Activated CD4-positive, alpha-beta memory T cell treated with anti-CD3 and anti-CD28 coated beads, Interleukin-2, amount 10 ng/mL, durations not matched to agents 7 days and 5 days (primary cell): ENCODE data around the gene EZR. TPM values are rescaled to one million over a fixed set of nuclear protein-coding genes. Genes with fewer than 3 reads are reported as not detected.

ENCODE experiments used
- CTCF ChIA-PET: fragments of 350-600 bp; sonication (Branson Sonifier 250); formaldehyde crosslinking; loops from one replicate; lab custom pipeline; 2021; ENCODE audit warnings: antibody characterized with exemption, inconsistent platforms; lab: Charles Lee
- POLR2A ChIA-PET: fragments of 350-600 bp; sonication (Branson Sonifier 250); formaldehyde crosslinking; loops from one replicate; lab custom pipeline; 2021; ENCODE audit warnings: antibody characterized with exemption; lab: Charles Lee
- DNase-seq: peaks from one replicate; pipeline ENCODE4 v3.0.0-alpha.2; 2020
- H3K27ac Mint-ChIP-seq: one replicate; pipeline ENCODE4 v1.8.0; 2021; ENCODE audit warnings: mild to moderate bottlenecking, mixed read lengths
- H3K27me3 Mint-ChIP-seq: one replicate; pipeline ENCODE4 v1.8.0; 2021; ENCODE audit warnings: mixed read lengths
- H3K36me3 Mint-ChIP-seq: one replicate; pipeline ENCODE4 v1.8.0; 2021; ENCODE audit warnings: low read depth, mixed read lengths
- H3K4me1 Mint-ChIP-seq: one replicate; pipeline ENCODE4 v1.8.0; 2021; ENCODE audit warnings: mixed read lengths
- H3K4me3 Mint-ChIP-seq: one replicate; pipeline ENCODE4 v1.8.0; 2021; ENCODE audit warnings: mild to moderate bottlenecking, mixed read lengths
- H3K9me3 Mint-ChIP-seq: one replicate; pipeline ENCODE4 v1.8.0; 2021; ENCODE audit warnings: mixed read lengths
- total RNA-seq, 2 experiments: library from RNA; stranded (reverse); gene quantifications; one replicate each; pipeline ENCODE4 v1.2.3, GENCODE V29; 2021

Gene EZR
- total RNA-seq, 2 experiments from 2014 or later: 225 to 228 TPM

- Mint-ChIP-seq H3K27ac (no peak overlapping the region), H3K36me3 (peaks cover 3% of the 10 kb centered on the region), H3K4me3 (no peak overlapping the region), H3K9me3 (no peaks in the 10 kb centered on the region), H3K27me3 (peaks cover 6% of the 10 kb centered on the region), H3K4me1 (peaks cover 36% of the 10 kb centered on the region)
- DNase-seq: peak; percentile 90
- CTCF ChIA-PET: interaction anchor here (1.8 to 5.8 kb wide), 3 partner anchors 15 to 156 kb away, joined by 5 to 62 read pairs (median 5); no protein-coding TSS in a partner anchor
- POLR2A ChIA-PET: interaction anchor here (0.6 to 5.7 kb wide), 16 partner anchors 8 to 289 kb away, joined by 3 to 227 read pairs (median 6); partner anchors contain the start of genes EZR and TAGAP
Observed at GRCh38 chr6:158853072-158853879, 34.1 kb upstream of the EZR start.

- peaks cover 6% of the 10 kb centered on the region for H3K27me3 Mint-ChIP-seq
- POLR2A ChIA-PET: interaction anchor here (1.4 to 5.7 kb wide), 5 partner anchors 16 to 191 kb away, joined by 4 to 227 read pairs (median 39); partner anchors contain the start of gene EZR
- peak overlapping the region; percentile 31 for H3K27ac Mint-ChIP-seq
- no peaks in the 10 kb centered on the region for H3K9me3 Mint-ChIP-seq
- CTCF ChIA-PET: interaction anchor here (1.0 to 5.8 kb wide), 3 partner anchors 16 to 157 kb away, joined by 3 to 62 read pairs (median 5); no protein-coding TSS in a partner anchor
- H3K4me1 Mint-ChIP-seq: peaks cover 35% of the 10 kb centered on the region
- H3K36me3 Mint-ChIP-seq: peaks cover 3% of the 10 kb centered on the region
- peak; percentile 42 for DNase-seq
- H3K4me3 Mint-ChIP-seq: no peak overlapping the region
Observed at GRCh38 chr6:158852312-158853071, 33.3 kb upstream of the EZR start.

GRCh38 chr6:158850807-158851115 lies 31.6 kb upstream of the EZR start:
- Mint-ChIP-seq H3K36me3 (peaks cover 3% of the 10 kb centered on the region), H3K27ac (no peak overlapping the region), H3K9me3 (no peaks in the 10 kb centered on the region), H3K4me1 (peaks cover 28% of the 10 kb centered on the region), H3K27me3 (peaks cover 10% of the 10 kb centered on the region), H3K4me3 (no peak overlapping the region)
- ChIA-PET CTCF (interaction anchor here (5.8 kb wide), 1 partner anchor 17 kb away, joined by 62 read pairs; no protein-coding TSS in a partner anchor), POLR2A (interaction anchor here (1.0 to 5.7 kb wide), 3 partner anchors 17 to 207 kb away, joined by 3 to 227 read pairs (median 64); partner anchors contain the start of gene EZR)
- no peak for DNase-seq

GRCh38 chr6:158849899-158850806 lies 31.0 kb upstream of the EZR start:
- Mint-ChIP-seq H3K27me3 (peaks cover 13% of the 10 kb centered on the region), H3K36me3 (peaks cover 3% of the 10 kb centered on the region), H3K4me1 (peaks cover 26% of the 10 kb centered on the region), H3K4me3 (peak overlapping the region; percentile 41), H3K9me3 (no peaks in the 10 kb centered on the region), H3K27ac (peak overlapping the region; percentile 78)
- ChIA-PET CTCF (interaction anchor here (5.8 kb wide), 1 partner anchor 18 kb away, joined by 62 read pairs; no protein-coding TSS in a partner anchor), POLR2A (interaction anchor here (5.7 kb wide), 1 partner anchor 18 kb away, joined by 227 read pairs; no protein-coding TSS in a partner anchor)
- DNase-seq: peak; percentile 68

GRCh38 chr6:158848490-158848895 lies 29.3 kb upstream of the EZR start:
- H3K9me3 Mint-ChIP-seq: no peaks in the 10 kb centered on the region
- ChIA-PET CTCF (no interaction called here), POLR2A (no interaction called here)
- no peak overlapping the region for H3K27ac Mint-ChIP-seq
- no peak overlapping the region for H3K4me3 Mint-ChIP-seq
- DNase-seq: no peak
- H3K36me3 Mint-ChIP-seq: peaks cover 3% of the 10 kb centered on the region
- peaks cover 26% of the 10 kb centered on the region for H3K4me1 Mint-ChIP-seq
- peaks cover 20% of the 10 kb centered on the region for H3K27me3 Mint-ChIP-seq

GRCh38 chr6:158847786-158848185 lies 28.6 kb upstream of the EZR start:
- peaks cover 26% of the 10 kb centered on the region for H3K4me1 Mint-ChIP-seq
- no peak overlapping the region for H3K27ac Mint-ChIP-seq
- peaks cover 2% of the 10 kb centered on the region for H3K9me3 Mint-ChIP-seq
- DNase-seq: no peak
- H3K4me3 Mint-ChIP-seq: no peak overlapping the region
- ChIA-PET CTCF (no interaction called here), POLR2A (no interaction called here)
- peaks cover 21% of the 10 kb centered on the region for H3K27me3 Mint-ChIP-seq
- H3K36me3 Mint-ChIP-seq: peaks cover 3% of the 10 kb centered on the region

- H3K36me3 Mint-ChIP-seq: peaks cover 3% of the 10 kb centered on the region
- no peak for DNase-seq
- POLR2A ChIA-PET: interaction anchor here (1.4 kb wide), 1 partner anchor 28 kb away, joined by 10 read pairs; the partner anchor contains the start of gene EZR
- peaks cover 3% of the 10 kb centered on the region for H3K9me3 Mint-ChIP-seq
- H3K27me3 Mint-ChIP-seq: peaks cover 22% of the 10 kb centered on the region
- peaks cover 26% of the 10 kb centered on the region for H3K4me1 Mint-ChIP-seq
- CTCF ChIA-PET: no interaction called here
- H3K27ac Mint-ChIP-seq: no peak overlapping the region
- H3K4me3 Mint-ChIP-seq: no peak overlapping the region
Observed at GRCh38 chr6:158847012-158847529, 27.9 kb upstream of the EZR start.

- Mint-ChIP-seq H3K36me3 (no peaks in the 10 kb centered on the region), H3K9me3 (peaks cover 7% of the 10 kb centered on the region), H3K27me3 (peaks cover 19% of the 10 kb centered on the region), H3K4me1 (peaks cover 5% of the 10 kb centered on the region), H3K4me3 (no peak overlapping the region), H3K27ac (no peak overlapping the region)
- POLR2A ChIA-PET: interaction anchor here (0.7 to 2.1 kb wide), 4 partner anchors 10 to 26 kb away, joined by 3 to 12 read pairs (median 4); partner anchors contain the start of gene EZR
- CTCF ChIA-PET: interaction anchor here (0.6 kb wide), 1 partner anchor 24 kb away, joined by 3 read pairs; no protein-coding TSS in a partner anchor
- DNase-seq: no peak
Observed at GRCh38 chr6:158843751-158844683, 24.8 kb upstream of the EZR start.

GRCh38 chr6:158841358-158841757 lies 22.2 kb upstream of the EZR start:
- Mint-ChIP-seq H3K4me3 (no peak overlapping the region), H3K9me3 (peaks cover 7% of the 10 kb centered on the region), H3K4me1 (no peaks in the 10 kb centered on the region), H3K27me3 (peaks cover 21% of the 10 kb centered on the region), H3K36me3 (no peaks in the 10 kb centered on the region), H3K27ac (no peak overlapping the region)
- ChIA-PET CTCF (interaction anchor here (1.2 to 1.6 kb wide), 2 partner anchors 29 to 627 kb away, joined by 3 to 4 read pairs; no protein-coding TSS in a partner anchor), POLR2A (interaction anchor here (0.6 to 1.6 kb wide), 3 partner anchors 22 to 38 kb away, joined by 3 read pairs; no protein-coding TSS in a partner anchor)
- no peak for DNase-seq

GRCh38 chr6:158840465-158840864 lies 21.3 kb upstream of the EZR start:
- Mint-ChIP-seq H3K9me3 (peaks cover 7% of the 10 kb centered on the region), H3K4me3 (no peak overlapping the region), H3K27me3 (peaks cover 18% of the 10 kb centered on the region), H3K4me1 (no peaks in the 10 kb centered on the region), H3K36me3 (no peaks in the 10 kb centered on the region), H3K27ac (no peak overlapping the region)
- DNase-seq: no peak
- ChIA-PET POLR2A (interaction anchor here (1.4 to 1.6 kb wide), 2 partner anchors 29 to 39 kb away, joined by 3 to 5 read pairs; no protein-coding TSS in a partner anchor), CTCF (interaction anchor here (1.2 to 1.6 kb wide), 3 partner anchors 9 to 626 kb away, joined by 3 to 5 read pairs (median 4); no protein-coding TSS in a partner anchor)
